NCI-H1417 treated with DMSO at 0.1 percent for 48 hours (cell line): ENCODE measurements around the gene ATP6V0D1.

Experiments used
- DNase-seq: peaks from one replicate; lab custom pipeline; 2025; lab: John Stamatoyannopoulos, UW

Gene ATP6V0D1

DNA sequence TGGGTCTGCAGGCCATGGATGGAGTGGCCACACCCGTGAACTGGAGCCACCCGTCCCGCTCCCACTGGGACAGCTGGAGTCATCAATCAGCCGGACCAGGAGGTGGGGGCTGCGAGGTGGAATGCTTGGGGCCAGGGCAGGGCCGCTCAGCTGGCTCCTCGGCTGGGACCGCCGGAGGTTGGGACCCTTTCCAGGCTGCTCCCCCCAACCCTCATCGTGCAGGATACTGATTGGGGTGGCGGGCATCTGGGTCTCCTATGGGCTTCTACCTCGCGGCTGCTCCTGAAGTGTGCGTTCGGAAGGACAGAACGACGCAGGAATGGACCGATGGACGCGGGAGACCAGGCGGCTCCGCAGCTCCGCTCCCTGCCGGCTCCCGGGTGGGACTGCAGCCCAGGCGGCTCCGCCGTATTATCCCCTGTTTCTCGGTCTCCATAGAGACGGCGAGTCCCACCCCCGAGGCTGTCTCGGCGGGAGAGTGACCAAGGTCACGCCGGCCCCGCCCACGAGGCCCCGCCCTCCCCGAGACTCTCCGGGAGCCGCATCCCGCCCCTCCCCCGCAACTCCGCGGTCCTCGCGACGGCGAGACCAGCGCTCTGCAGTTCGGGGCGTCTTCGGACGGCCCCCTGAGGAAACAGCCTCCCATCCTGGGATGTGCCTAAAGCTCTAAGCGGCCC lies 87.7 kb downstream of the ATP6V0D1 start, which contains the start of gene TPPP3:
Gene TPPP3 (minus strand): TSS at position 388 of the 677 bp plus-strand sequence. CDS start 2,387 bp downstream, outside the sequence.
- no peak for DNase-seq

DNA sequence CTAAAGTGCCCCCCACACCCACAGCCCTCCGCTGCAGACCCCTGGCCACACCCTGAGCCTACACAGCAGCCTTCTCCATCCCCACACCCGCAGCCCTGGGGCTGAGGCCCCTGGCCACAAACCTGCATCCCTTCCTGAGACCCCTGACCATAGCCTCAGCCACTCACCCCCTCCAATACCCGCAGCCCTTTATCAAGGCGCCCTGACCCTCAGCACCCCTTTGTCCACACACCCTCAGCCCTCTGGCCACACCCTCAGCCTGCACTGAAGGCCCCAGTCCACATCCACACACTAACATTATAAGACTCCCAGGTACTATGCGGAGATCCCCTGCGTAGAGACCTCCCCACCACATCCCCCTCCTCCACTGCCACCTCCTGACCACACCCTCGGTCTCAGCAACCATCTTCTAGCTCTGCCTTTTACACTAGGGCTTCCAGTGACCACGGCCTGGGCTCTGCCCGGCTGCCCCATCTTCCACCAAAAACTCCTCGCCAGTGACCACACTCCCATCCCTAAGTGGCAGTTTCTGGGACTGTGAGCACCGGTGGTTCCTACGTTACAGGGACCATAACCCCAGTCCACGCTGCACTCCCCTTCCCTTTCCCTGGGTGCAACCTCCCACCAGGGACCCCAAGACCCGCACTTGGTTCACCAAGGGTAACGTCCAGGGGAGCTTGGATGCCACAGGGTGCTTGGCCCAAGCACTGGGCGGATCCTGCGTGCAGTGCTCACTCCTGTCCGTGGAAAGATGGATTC lies 88.5 kb downstream of the ATP6V0D1 start:
- no peak for DNase-seq

GRCh38 chr16:67391424-67392300 lies 89.3 kb downstream of the ATP6V0D1 start:
- DNase-seq: no peak

GRCh38 chr16:67390816-67391423 lies 90.0 kb downstream of the ATP6V0D1 start:
- DNase-seq: no peak

GRCh38 chr16:67389911-67390815 lies 90.8 kb downstream of the ATP6V0D1 start:
- no peak for DNase-seq

DNA sequence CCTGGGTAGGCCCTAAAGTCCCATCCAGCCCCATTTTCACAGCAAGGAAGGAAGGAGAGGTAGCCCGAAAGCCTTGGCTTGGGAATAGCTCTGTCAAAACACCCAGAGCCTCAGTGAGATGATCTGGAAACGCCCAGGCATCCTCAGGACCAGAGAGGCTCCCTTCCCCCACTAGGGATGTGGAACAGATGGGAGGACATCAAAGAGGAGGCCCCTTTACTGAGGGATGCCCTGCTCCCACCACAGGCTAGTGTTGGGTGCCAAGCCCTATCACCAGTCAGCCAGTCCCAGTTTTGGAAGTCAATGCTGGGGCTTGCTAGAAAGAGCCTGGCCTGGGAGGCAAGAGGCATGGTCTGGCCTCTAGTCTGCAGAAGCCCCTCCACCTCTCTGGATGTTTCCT lies 92.4 kb downstream of the ATP6V0D1 start:
- no peak for DNase-seq

- DNase-seq: no peak
Measured at GRCh38 chr16:67388191-67388590, 92.8 kb downstream of the ATP6V0D1 start.
